ENCODE measurements around the gene POLR3H. TPM values are rescaled to one million over a fixed set of nuclear protein-coding genes. Genes with fewer than 3 reads are reported as not detected.

Gene POLR3H
- total and polyA plus RNA-seq, 10 donors = 12.6 to 30.9 (median 19.3) TPM

- DNase-seq = no peak
- intact Hi-C loops (cut with DNase I; ENCODE audit: low total_unique reads) = no loop called here
- Histone ChIP-seq H3K27ac (no peak overlapping the region), H3K36me3 (peaks cover 0 to 7% (median under 1%) of the 10 kb centered on the region in 6 donors), H3K9me3 (no peaks in the 10 kb centered on the region), H3K4me1 (no peaks in the 10 kb centered on the region), H3K4me3 (no peak overlapping the region), H3K27me3 (replicated peaks in 1 of 7) (no peaks in the 10 kb centered on the region)
- whole genome bisulfite sequencing, 5 donors = 69 to 86% (median 81%) methylated on average over 3 of the region's 3 CpGs
- TF ChIP-seq, protein P1, sequence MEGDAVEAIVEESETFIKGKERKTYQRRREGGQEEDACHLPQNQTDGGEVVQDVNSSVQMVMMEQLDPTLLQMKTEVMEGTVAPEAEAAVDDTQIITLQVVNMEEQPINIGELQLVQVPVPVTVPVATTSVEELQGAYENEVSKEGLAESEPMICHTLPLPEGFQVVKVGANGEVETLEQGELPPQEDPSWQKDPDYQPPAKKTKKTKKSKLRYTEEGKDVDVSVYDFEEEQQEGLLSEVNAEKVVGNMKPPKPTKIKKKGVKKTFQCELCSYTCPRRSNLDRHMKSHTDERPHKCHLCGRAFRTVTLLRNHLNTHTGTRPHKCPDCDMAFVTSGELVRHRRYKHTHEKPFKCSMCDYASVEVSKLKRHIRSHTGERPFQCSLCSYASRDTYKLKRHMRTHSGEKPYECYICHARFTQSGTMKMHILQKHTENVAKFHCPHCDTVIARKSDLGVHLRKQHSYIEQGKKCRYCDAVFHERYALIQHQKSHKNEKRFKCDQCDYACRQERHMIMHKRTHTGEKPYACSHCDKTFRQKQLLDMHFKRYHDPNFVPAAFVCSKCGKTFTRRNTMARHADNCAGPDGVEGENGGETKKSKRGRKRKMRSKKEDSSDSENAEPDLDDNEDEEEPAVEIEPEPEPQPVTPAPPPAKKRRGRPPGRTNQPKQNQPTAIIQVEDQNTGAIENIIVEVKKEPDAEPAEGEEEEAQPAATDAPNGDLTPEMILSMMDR (IDR thresholded peaks at IDR 0.05 in 8 of 11, conservative IDR thresholded peaks at IDR 0.05 in 3 of 11) = no peak
- no peak for TF ChIP-seq POLR2AphosphoS5 (IDR thresholded peaks at IDR 0.05)
- TF ChIP-seq POLR2A (IDR thresholded peaks at IDR 0.05) = no peak
Observed at GRCh38 chr22:41570221-41570620, 26.0 kb upstream of the POLR3H start.

DNA sequence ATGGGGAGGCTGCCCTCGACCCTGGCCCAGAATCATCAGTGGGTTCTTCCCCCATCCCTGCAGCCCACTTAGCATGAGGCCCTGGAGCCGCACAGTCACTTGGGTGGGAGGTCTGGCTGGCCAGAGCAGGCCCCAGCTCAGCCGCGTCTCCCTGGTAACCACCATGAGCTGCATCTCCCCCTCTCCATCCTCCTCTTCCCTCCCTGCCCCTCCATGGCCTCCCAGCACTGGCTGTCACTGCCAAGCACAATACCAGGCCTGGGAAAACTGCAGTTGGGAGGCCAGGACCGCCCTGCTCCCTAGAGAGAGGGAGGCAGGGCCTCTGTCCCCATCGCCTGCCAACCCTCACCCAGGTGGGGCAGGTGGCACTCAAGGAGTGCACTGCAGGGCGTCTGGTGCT is 24.5 kb upstream of the POLR3H start:
- Histone ChIP-seq H3K9me3 (no peaks in the 10 kb centered on the region), H3K36me3 (no peaks in the 10 kb centered on the region), H3K27me3 (replicated peaks in 1 of 7) (no peaks in the 10 kb centered on the region), H3K4me1 (no peaks in the 10 kb centered on the region), H3K4me3 (no peak overlapping the region), H3K27ac (no peak overlapping the region)
- TF ChIP-seq POLR2A (IDR thresholded peaks at IDR 0.05) = no peak
- TF ChIP-seq POLR2AphosphoS5 (IDR thresholded peaks at IDR 0.05) = no peak
- TF ChIP-seq, protein P1 (IDR thresholded peaks at IDR 0.05 in 8 of 11, conservative IDR thresholded peaks at IDR 0.05 in 3 of 11) = no peak
- intact Hi-C loops (cut with DNase I; ENCODE audit: low total_unique reads) = no loop called here
- no peak for DNase-seq
- 66 to 80% (median 79%) methylated on average over 7 of the region's 7 CpGs for WGBS, 5 donors

GRCh38 chr22:41567512-41567768 is 23.2 kb upstream of the POLR3H start:
- Histone ChIP-seq H3K4me1 (peaks cover 0 to 5% (median 0%) of the 10 kb centered on the region in 6 donors), H3K27ac (no peak overlapping the region), H3K36me3 (no peaks in the 10 kb centered on the region), H3K9me3 (no peaks in the 10 kb centered on the region), H3K4me3 (no peak overlapping the region), H3K27me3 (replicated peaks in 1 of 7) (peaks cover 0 to 12% (median 0%) of the 10 kb centered on the region in 7 donors)
- intact Hi-C loops (cut with DNase I; ENCODE audit: low total_unique reads) = no loop called here
- TF ChIP-seq POLR2A (IDR thresholded peaks at IDR 0.05) = no peak
- TF ChIP-seq, protein P1 (IDR thresholded peaks at IDR 0.05 in 8 of 11, conservative IDR thresholded peaks at IDR 0.05 in 3 of 11) = no peak
- TF ChIP-seq POLR2AphosphoS5 (IDR thresholded peaks at IDR 0.05) = no peak
- DNase-seq = no peak
- WGBS, 5 donors = 70 to 80% (median 76%) methylated on average over 2 to 3 of the region's 3 CpGs

GRCh38 chr22:41565403-41566054 is 21.3 kb upstream of the POLR3H start:
- Histone ChIP-seq H3K4me1 (peaks cover 0 to 5% (median 0%) of the 10 kb centered on the region in 6 donors), H3K27ac (no peak overlapping the region), H3K9me3 (no peaks in the 10 kb centered on the region), H3K36me3 (no peaks in the 10 kb centered on the region), H3K27me3 (replicated peaks in 1 of 7) (peaks cover 0 to 31% (median 6%) of the 10 kb centered on the region in 7 donors), H3K4me3 (no peak overlapping the region)
- TF ChIP-seq POLR2A (IDR thresholded peaks at IDR 0.05) = no peak
- no peak for TF ChIP-seq POLR2AphosphoS5 (IDR thresholded peaks at IDR 0.05)
- TF ChIP-seq, protein P1 (IDR thresholded peaks at IDR 0.05 in 8 of 11, conservative IDR thresholded peaks at IDR 0.05 in 3 of 11) = no peak
- intact Hi-C loops (cut with DNase I; ENCODE audit: low total_unique reads) = no loop called here
- no peak for DNase-seq
- WGBS, 5 donors = 62 to 79% (median 73%) methylated on average over 6 to 8 of the region's 8 CpGs
